Retinal pigment epithelial cell (primary cell): Measurements from ENCODE around the gene DIDO1.
"Not testable (repeated sequence)": the region's sequence is repeated elsewhere in the genome, so short reads cannot be mapped to it uniquely, and the experiment has no call there.

Source experiments
- DNase-seq: peaks from one replicate; pipeline ENCODE4 v3.0.0-alpha.2; 2010; ENCODE audit warnings: low read depth
- H3K4me3 ChIP-seq: 2 replicates; pipeline ENCODE4 v1.5.1; 2011; ENCODE audit warnings: mild to moderate bottlenecking, low read length, control low read depth, moderate library complexity
- CTCF ChIP-seq: conservative IDR thresholded peaks from 2 replicates; pipeline ENCODE4 v1.5.1; 2011; ENCODE audit warnings: low read depth, low read length, control low read depth, inconsistent platforms

Gene DIDO1

GRCh38 chr20:62852841-62853240, 73.5 kb downstream of the DIDO1 start:
- no peak for DNase-seq
- H3K4me3 ChIP-seq: no peak overlapping the region
- TF ChIP-seq CTCF: no peak

- DNase-seq: no peak
- no peak for TF ChIP-seq CTCF
- no peak overlapping the region for H3K4me3 ChIP-seq
Measured at GRCh38 chr20:62852196-62852595, 74.1 kb downstream of the DIDO1 start.

- TF ChIP-seq CTCF: no peak
- H3K4me3 ChIP-seq: no peak overlapping the region
- DNase-seq: no peak
Measured at GRCh38 chr20:62850333-62850974, 75.9 kb downstream of the DIDO1 start.

- no peak for TF ChIP-seq CTCF
- no peak overlapping the region for H3K4me3 ChIP-seq
- no peak for DNase-seq
Measured at GRCh38 chr20:62849431-62849830, 76.9 kb downstream of the DIDO1 start.

- DNase-seq, H3K4me3 ChIP-seq: not testable (repeated sequence)
Measured at GRCh38 chr20:62848917-62849316, 77.4 kb downstream of the DIDO1 start.

GRCh38 chr20:62846166-62846890, 80.0 kb downstream of the DIDO1 start:
- no peak overlapping the region for H3K4me3 ChIP-seq
- DNase-seq: no peak
- no peak for TF ChIP-seq CTCF

- TF ChIP-seq CTCF: no peak
Measured at GRCh38 chr20:62845416-62846160, 80.7 kb downstream of the DIDO1 start.

More at GRCh38 chr20:62845416-62846160, 80.7 kb downstream of the DIDO1 start:
- no peak for DNase-seq
- H3K4me3 ChIP-seq: no peak overlapping the region
